Effector CD4-positive, alpha-beta T cell (primary cell): ENCODE measurements around the gene CASP8.
"Not testable (repeated sequence)": the region's sequence is repeated elsewhere in the genome, so short reads cannot be mapped to it uniquely, and the experiment has no call there.

ENCODE experiments used
- DNase-seq: peaks from one replicate; pipeline ENCODE4 v3.0.0-alpha.2; 2020
- total RNA-seq: gene quantifications from one replicate; lab custom pipeline; 2026; lab: John Stamatoyannopoulos, UW

CASP8 gene
- total RNA-seq: 182 reads per million, percentile 91 among the genes with 10 or more reads in this experiment

- DNase-seq: peak; percentile 72
Measured at GRCh38 chr2:201260302-201260800, at the start of gene CASP8. TSS of gene CASP8 (plus strand) at chr2:201260536. CDS start at chr2:201266487, 5,951 bp downstream.

GRCh38 chr2:201215963-201216362, 44.4 kb upstream of the CASP8 start:
- no peak for DNase-seq

GRCh38 chr2:201216918-201217317, 43.4 kb upstream of the CASP8 start:
- no peak for DNase-seq

DNA sequence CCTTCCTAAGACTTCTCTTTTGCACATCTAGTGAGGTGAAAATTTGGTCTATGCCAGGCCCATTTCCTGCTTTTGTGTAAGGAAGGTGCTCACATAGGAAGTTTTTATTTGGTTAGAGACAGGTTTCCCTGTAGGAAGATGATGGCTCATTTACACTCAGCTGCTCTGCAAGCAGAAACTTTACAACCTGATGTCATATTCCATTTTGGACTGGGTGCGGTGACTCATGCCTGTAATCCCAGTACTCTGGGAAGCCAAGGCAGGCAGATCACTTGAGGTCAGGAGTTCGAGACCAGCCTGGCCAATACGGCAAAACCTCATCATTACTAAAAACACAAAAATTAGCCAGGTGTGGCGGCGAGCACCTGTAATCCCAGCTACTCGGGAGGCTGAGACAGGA, 41.6 kb upstream of the CASP8 start:
- no peak for DNase-seq

- no peak for DNase-seq
Measured at GRCh38 chr2:201219328-201220096, 40.8 kb upstream of the CASP8 start.

DNA sequence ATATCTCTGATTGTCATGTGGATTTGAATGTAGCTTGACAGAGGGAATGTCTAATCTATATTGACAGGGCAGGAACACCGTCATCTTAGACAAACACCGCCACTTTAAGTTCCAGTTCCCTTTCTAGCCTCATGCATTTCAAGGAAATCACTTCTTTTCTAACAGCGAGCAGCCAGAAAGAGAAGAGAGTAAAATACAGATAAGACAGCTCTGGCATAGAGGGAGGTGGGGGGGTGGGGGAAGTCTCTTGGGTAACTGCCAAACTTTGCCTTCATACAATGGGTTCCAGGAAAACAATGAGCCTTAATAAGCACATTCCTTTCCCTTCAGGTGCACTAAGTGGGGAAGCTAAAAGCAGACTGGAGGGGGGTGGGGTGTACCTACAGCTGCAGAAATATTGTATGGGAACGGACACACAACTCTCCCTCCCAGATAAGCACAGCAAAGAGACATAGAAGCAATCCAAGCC, 40.2 kb upstream of the CASP8 start:
- DNase-seq: no peak

- no peak for DNase-seq
Measured at GRCh38 chr2:201223089-201224073, 37.0 kb upstream of the CASP8 start.

DNA sequence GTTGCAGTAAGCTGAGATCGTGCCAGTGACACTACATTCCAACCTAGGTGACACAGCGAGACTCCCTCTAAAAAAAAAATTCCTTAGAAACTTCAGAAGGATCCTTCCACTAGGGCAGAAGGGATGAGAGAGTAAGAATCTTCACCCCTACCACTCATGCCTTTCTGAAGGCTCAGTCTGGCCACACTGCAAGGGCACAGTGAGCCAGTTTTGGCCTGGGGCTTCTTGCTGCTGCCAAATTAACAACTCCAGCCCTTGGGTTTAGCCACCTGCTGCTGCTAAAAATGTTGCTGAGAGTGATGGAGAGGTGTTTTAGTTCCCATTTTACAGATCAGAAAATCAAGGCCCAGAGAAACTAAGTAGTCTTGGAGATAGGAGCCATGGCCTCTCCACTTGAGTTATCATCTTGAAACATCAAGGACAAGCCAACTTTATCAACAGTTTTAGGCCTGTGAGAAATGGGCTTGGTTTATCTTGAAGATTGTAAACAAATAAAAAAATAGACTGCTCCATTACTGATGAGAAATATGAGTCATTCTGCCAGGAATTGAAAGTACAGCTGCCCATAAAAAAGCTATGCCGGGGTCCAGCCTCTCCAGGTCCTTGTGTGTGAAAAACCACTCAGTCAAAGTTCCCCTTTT, 31.9 kb upstream of the CASP8 start:
- no peak for DNase-seq

GRCh38 chr2:201228912-201229290, 31.4 kb upstream of the CASP8 start:
- no peak for DNase-seq

- DNase-seq: peak; percentile 91
Measured at GRCh38 chr2:201231781-201232466, 28.4 kb upstream of the CASP8 start.

GRCh38 chr2:201232467-201232815, 27.9 kb upstream of the CASP8 start:
- DNase-seq: no peak

DNA sequence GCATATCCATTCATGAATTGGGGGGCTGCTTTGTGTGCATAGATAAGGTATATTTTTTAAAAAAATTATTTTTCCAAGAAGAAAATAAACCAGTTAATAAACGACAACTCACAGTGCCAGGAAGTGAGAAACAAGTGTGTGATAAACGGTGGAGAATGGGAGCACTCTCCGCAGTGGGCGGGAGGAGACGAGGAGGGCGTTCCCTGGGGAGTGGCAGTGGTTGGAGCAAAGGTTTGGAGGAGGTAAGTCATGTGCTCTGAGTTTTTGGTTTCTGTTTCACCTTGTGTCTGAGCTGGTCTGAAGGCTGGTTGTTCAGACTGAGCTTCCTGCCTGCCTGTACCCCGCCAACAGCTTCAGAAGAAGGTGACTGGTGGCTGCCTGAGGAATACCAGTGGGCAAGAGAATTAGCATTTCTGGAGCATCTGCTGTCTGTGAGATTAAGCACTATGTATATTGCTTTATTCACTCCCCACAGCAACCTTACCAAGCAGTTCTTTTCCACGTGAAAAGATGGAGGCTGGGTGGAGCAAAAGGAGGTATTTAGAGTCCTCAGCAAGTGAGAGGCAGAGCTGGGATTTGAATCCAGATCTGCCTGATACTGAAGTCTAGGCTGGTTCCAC, 27.0 kb upstream of the CASP8 start:
- peak; percentile 80 for DNase-seq

DNA sequence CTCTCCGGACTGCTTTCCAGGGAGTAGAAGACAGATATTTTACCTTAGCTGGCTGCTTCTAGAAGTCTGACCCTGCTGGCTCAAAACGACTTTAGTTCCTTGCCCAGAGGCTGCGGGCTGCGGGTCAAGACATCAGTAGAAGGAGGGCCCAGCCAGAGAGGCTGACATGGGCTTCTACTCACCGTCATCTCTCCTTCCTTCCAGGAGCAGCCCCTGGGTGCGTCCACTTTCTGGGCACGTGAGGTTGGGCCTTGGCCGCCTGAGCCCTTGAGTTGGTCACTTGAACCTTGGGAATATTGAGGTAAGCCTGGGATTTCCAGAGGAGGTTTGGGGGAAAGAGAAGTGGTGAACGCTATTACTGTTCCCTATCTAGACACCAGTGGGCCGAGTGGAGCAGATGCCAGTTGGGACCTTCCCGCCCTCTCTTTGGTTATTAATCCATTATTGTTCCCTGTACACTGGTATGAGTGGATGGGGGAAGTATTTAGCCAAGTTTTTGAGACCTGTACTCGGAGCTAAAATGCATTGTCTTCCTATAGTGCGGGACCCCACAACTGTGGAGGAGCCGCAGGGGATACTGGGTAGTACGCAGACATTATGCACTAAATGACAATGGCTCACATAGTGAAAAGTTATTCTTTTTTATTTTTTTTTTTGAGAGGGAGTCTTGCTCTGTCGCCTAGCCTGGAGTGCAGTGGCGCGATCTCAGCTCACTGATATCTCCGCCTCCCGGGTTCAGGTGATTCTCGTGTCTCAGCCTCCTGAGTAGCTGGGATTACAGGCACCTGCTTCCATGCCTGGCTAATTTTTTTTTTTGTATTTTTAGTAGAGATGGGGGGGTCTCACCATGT, 26.3 kb upstream of the CASP8 start:
- no peak for DNase-seq

- no peak for DNase-seq
Measured at GRCh38 chr2:201234663-201235135, 25.6 kb upstream of the CASP8 start.

DNA sequence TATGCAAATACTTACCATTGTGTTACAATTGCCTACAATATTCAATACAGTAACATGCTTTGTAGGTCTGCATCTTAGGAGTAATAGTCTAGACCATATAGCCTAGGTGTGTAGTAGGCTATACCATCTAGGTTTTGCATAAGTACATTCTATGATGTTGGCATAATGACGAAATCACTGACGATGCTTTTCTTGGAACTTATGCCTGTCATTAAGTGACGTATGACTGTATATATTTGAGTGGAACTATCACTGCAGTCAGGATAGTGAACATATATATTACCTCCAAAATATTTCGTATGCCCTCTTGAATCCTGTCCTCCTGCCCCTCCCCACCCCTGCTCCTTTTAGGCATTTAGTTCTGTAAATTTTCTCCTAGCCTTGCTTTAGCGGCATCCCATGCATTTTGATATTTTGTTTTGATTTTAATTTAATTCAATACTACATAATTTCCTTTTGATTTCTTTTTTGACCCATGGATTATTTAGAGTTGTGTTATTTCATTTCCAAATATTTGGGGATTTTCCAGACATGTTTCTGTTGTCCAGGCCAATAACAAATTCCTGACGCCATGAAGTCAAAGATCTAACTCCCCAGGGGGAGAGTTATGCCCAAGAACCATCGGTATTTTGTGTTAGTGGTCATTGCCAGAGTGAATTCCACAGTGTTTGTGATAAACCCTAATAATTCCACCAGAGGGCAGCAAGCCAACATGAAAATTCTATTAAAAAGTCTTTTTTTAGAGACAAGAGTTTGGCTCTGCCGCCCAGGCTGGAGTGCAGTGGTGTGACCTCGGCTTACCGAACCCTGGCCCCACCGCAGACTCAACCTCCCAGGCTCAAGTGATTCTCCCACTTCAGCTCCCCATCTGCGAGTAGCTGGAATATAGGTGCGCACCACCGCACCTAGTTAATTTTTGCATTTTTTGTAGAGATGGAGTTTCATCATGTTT, 24.2 kb upstream of the CASP8 start:
- peak; percentile 55 for DNase-seq

DNA sequence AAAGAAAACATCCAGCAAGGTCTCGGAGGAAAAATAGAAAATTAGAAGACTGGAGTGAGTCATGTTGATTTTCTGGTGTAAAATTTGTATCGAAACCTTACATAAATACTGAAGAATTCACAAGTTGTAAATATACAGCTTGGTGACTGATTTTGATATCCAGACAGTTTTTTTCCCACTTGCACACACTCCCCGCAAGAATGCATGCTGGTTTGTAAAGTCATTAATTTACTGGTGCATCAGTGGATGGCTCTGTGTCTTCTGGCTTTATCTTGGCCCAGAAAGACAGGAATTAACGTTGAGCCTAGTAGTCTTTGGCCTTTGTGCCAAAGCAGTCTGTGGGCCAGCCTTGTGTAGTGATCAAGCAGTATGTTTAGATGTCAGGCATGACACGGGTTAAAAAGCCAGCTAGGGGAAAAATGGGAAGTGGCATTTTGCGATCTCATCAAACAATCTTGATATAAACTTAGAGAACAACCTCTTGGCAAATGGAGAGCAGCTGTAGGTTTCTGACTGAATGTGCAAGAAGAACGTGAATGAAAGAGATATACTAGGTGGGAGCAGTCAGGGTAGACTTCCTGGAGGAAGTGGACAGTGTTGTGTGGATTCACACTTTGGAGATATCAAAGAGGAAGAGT, 22.7 kb upstream of the CASP8 start:
- DNase-seq: no peak

- DNase-seq: not testable (repeated sequence)
Measured at GRCh38 chr2:201239167-201239935, 21.0 kb upstream of the CASP8 start.
